ENCODE data around the gene PXK.
A peak's percentile ranks its signal among the peaks of the same experiment; 100 is the strongest.

Gene PXK

GRCh38 chr3:58329922-58330413 lies 2.7 kb upstream of the PXK start:
- no peak overlapping the region for H3K9ac ChIP-seq (ENCODE audit: low read depth, low read length, poor library complexity, severe bottlenecking)
- H3K36me3 ChIP-seq (ENCODE audit: insufficient read depth, low read length): no peaks in the 10 kb centered on the region
- no peaks in the 10 kb centered on the region for H3K9me2 ChIP-seq (replicated peaks; ENCODE audit: low read depth, low read length)
- TF ChIP-seq CTCF (conservative IDR thresholded peaks at IDR 0.05; ENCODE audit: low read length): no peak
- no peak for TF ChIP-seq EZH2phosphoT487 (IDR thresholded peaks at IDR 0.05; ENCODE audit: borderline replicate concordance)
- no peaks in the 10 kb centered on the region for H3K27me3 ChIP-seq (ENCODE audit: insufficient read depth, low read length, poor library complexity, severe bottlenecking)
- H4K20me1 ChIP-seq (ENCODE audit: insufficient read depth, low read length, poor library complexity, severe bottlenecking): no peaks in the 10 kb centered on the region
- no peaks in the 10 kb centered on the region for H3K9me3 ChIP-seq (ENCODE audit: insufficient read depth, low read depth, low read length)
- H3K4me2 ChIP-seq (ENCODE audit: low read depth, low read length, poor library complexity, severe bottlenecking): no peak overlapping the region
- H3K4me1 ChIP-seq (ENCODE audit: insufficient read depth, low read length, poor library complexity, severe bottlenecking): peaks cover 28% of the 10 kb centered on the region
- peaks cover 5% of the 10 kb centered on the region; the same call in 1 of the 2 replicates for H3F3A ChIP-seq (ENCODE audit: low read depth)
- peaks cover 22% of the 10 kb centered on the region for H3K79me2 ChIP-seq (ENCODE audit: insufficient read depth, low read length)
- H2AFZ ChIP-seq (ENCODE audit: low read length): no peak overlapping the region
- H3K4me3 ChIP-seq (ENCODE audit: low read length, poor library complexity, severe bottlenecking): no peak overlapping the region

GRCh38 chr3:58331593-58332152 lies 1.0 kb upstream of the PXK start:
- H3K36me3 ChIP-seq (ENCODE audit: insufficient read depth, low read length): no peaks in the 10 kb centered on the region
- no peak overlapping the region for H3K9ac ChIP-seq (ENCODE audit: low read depth, low read length, poor library complexity, severe bottlenecking)
- TF ChIP-seq CTCF (conservative IDR thresholded peaks at IDR 0.05; ENCODE audit: low read length) (no peak), EZH2phosphoT487 (IDR thresholded peaks at IDR 0.05; ENCODE audit: borderline replicate concordance) (no peak)

GRCh38 chr3:58333206-58334012 lies 717 bp downstream of the PXK start:
- H4K20me1 ChIP-seq (ENCODE audit: insufficient read depth, low read length, poor library complexity, severe bottlenecking): peaks cover 6% of the 10 kb centered on the region
- no peaks in the 10 kb centered on the region for H3K9me2 ChIP-seq (replicated peaks; ENCODE audit: low read depth, low read length)
- H3F3A ChIP-seq (ENCODE audit: low read depth): peaks cover 8% of the 10 kb centered on the region; the same call in 1 of the 2 replicates
- no peaks in the 10 kb centered on the region for H3K36me3 ChIP-seq (ENCODE audit: insufficient read depth, low read length)
- H2AFZ ChIP-seq (ENCODE audit: low read length): peak overlapping the region; percentile 61; the same call in 1 of the 2 replicates
- peaks cover 56% of the 10 kb centered on the region for H3K79me2 ChIP-seq (ENCODE audit: insufficient read depth, low read length)
- TF ChIP-seq CTCF (conservative IDR thresholded peaks at IDR 0.05; ENCODE audit: low read length) (peak; percentile 47), EZH2phosphoT487 (IDR thresholded peaks at IDR 0.05; ENCODE audit: borderline replicate concordance) (no peak)
- no peaks in the 10 kb centered on the region for H3K9me3 ChIP-seq (ENCODE audit: insufficient read depth, low read depth, low read length)
- no peaks in the 10 kb centered on the region for H3K27me3 ChIP-seq (ENCODE audit: insufficient read depth, low read length, poor library complexity, severe bottlenecking)
- H3K4me1 ChIP-seq (ENCODE audit: insufficient read depth, low read length, poor library complexity, severe bottlenecking): peaks cover 38% of the 10 kb centered on the region
- H3K4me3 ChIP-seq (ENCODE audit: low read length, poor library complexity, severe bottlenecking): peak overlapping the region; percentile 79
- H3K4me2 ChIP-seq (ENCODE audit: low read depth, low read length, poor library complexity, severe bottlenecking): peak overlapping the region; percentile 98
- peak overlapping the region; percentile 82 for H3K9ac ChIP-seq (ENCODE audit: low read depth, low read length, poor library complexity, severe bottlenecking)

More at GRCh38 chr3:58331593-58332152, 1.0 kb upstream of the PXK start:
- Histone ChIP-seq H3K4me3 (ENCODE audit: low read length, poor library complexity, severe bottlenecking) (peak overlapping the region; percentile 79), H3K4me2 (ENCODE audit: low read depth, low read length, poor library complexity, severe bottlenecking) (peak overlapping the region; percentile 90), H3F3A (ENCODE audit: low read depth) (peaks cover 8% of the 10 kb centered on the region; the same call in 1 of the 2 replicates), H3K79me2 (ENCODE audit: insufficient read depth, low read length) (peaks cover 38% of the 10 kb centered on the region), H2AFZ (ENCODE audit: low read length) (no peak overlapping the region), H3K4me1 (ENCODE audit: insufficient read depth, low read length, poor library complexity, severe bottlenecking) (peaks cover 36% of the 10 kb centered on the region), H3K9me2 (replicated peaks; ENCODE audit: low read depth, low read length) (no peaks in the 10 kb centered on the region), H3K9me3 (ENCODE audit: insufficient read depth, low read depth, low read length) (no peaks in the 10 kb centered on the region), H4K20me1 (ENCODE audit: insufficient read depth, low read length, poor library complexity, severe bottlenecking) (peaks cover 6% of the 10 kb centered on the region), H3K27me3 (ENCODE audit: insufficient read depth, low read length, poor library complexity, severe bottlenecking) (no peaks in the 10 kb centered on the region)

Measured in Loucy (cell line).